Omental fat pad (tissue), 4 donors: ENCODE measurements around the gene AHRR. TPM values are rescaled to one million over a fixed set of nuclear protein-coding genes. Genes with fewer than 3 reads are reported as not detected.

ENCODE experiments used
- ATAC-seq: fragments of 150-250 bp; one replicate; pipeline ENCODE4 v1.9.1; 2016; ENCODE audit warnings: mild to moderate bottlenecking, moderate library complexity; ENCODE audit not compliant: low FRiP score
- DNase-seq: peaks from one replicate; pipeline ENCODE4 v3.0.0-alpha.2; 2019; ENCODE audit warnings: low spot score
- CTCF ChIP-seq, 3 donors: fragments of 450-650 bp; IDR thresholded peaks; one replicate each; pipeline ENCODE4 v1.5.1; 2016 to 2017; ENCODE audit warnings: antibody characterized with exemption in 3 of 3, mild to moderate bottlenecking in 3 of 3, moderate library complexity in 2 of 3
- total RNA-seq, 4 donors: library from RNA; depleted of rRNA; stranded (reverse); fragments of >200 nt; gene quantifications; one replicate each; pipeline ENCODE4 v1.1.0, GENCODE V29; 2016

Gene AHRR
- total RNA-seq, 4 donors from 2014 or later = 0.25 to 2.2 (median 1.6) TPM

- no peak for DNase-seq
- TF ChIP-seq CTCF (IDR thresholded peaks at IDR 0.05) = no peak
These were observed 119.1 kb downstream of the AHRR start for GRCh38 chr5:440401-441201.

GRCh38 chr5:441996-442334 lies 120.5 kb downstream of the AHRR start:
- ATAC-seq (no peak), DNase-seq (no peak)
- no peak for TF ChIP-seq CTCF (IDR thresholded peaks at IDR 0.05)

More at GRCh38 chr5:440401-441201, 119.1 kb downstream of the AHRR start:
- ATAC-seq = no peak

- ATAC-seq (peak; percentile 83), DNase-seq (no peak)
- TF ChIP-seq CTCF (IDR thresholded peaks at IDR 0.05) = no peak
These were observed 121.1 kb downstream of the AHRR start, which contains the start of gene EXOC3 for GRCh38 chr5:442335-443238. Gene EXOC3, plus strand, starts transcription at chr5:443176. Its CDS starts 3,030 bp downstream, at chr5:446206.

GRCh38 chr5:443239-444151 lies 122.0 kb downstream of the AHRR start:
- no peak for TF ChIP-seq CTCF (IDR thresholded peaks at IDR 0.05)
- no peak for DNase-seq
- peak; percentile 39 for ATAC-seq

- no peak for TF ChIP-seq CTCF (IDR thresholded peaks at IDR 0.05)
- DNase-seq (no peak), ATAC-seq (no peak)
These were observed 122.7 kb downstream of the AHRR start for GRCh38 chr5:444226-444625.

- DNase-seq (no peak), ATAC-seq (no peak)
- TF ChIP-seq CTCF (IDR thresholded peaks at IDR 0.05) = no peak
These were observed 124.1 kb downstream of the AHRR start for GRCh38 chr5:445591-445990.
